SK-N-MC (cell line): Measurements from ENCODE around the gene ARRB2.
"Not testable (repeated sequence)": the region's sequence is repeated elsewhere in the genome, so short reads cannot be mapped to it uniquely, and the experiment has no call there.

Experiments used
- DNase-seq: peaks from one replicate; pipeline ENCODE4 v3.0.0-alpha.2; 2011; ENCODE audit warnings: low read depth, low spot score
- H3K27ac ChIP-seq: fragments of 200-600 bp; sonication (generic); 2 replicates; pipeline ENCODE4 v1.5.1; 2016; ENCODE audit warnings: mixed run types
- H3K36me3 ChIP-seq: fragments of 200-600 bp; sonication (generic); 2 replicates; pipeline ENCODE4 v1.6.1; 2017; ENCODE audit warnings: antibody characterized with exemption, low read length, mixed read lengths; ENCODE audit not compliant: insufficient read depth
- H3K4me3 ChIP-seq: fragments of 200-600 bp; sonication (generic); 2 replicates; pipeline ENCODE4 v1.5.1; 2016
- H3K9ac ChIP-seq: fragments of 200-600 bp; sonication (generic); 2 replicates; pipeline ENCODE4 v1.8.0; 2017; ENCODE audit warnings: mixed run types, mixed read lengths; ENCODE audit not compliant: insufficient read length
- H3K9me3 ChIP-seq: fragments of 200-600 bp; sonication (generic); 2 replicates; pipeline ENCODE4 v1.6.1; 2017; ENCODE audit warnings: low read depth, mild to moderate bottlenecking, antibody characterized with exemption, low read length, moderate library complexity, mixed read lengths
- EZH2 ChIP-seq: fragments of 200-600 bp; sonication (generic); IDR thresholded peaks from one replicate; pipeline ENCODE4 v1.6.1; 2017; ENCODE audit warnings: antibody characterized with exemption
- FOXP2 ChIP-seq: optimal IDR thresholded peaks from 2 replicates; pipeline ENCODE3; 2011; ENCODE audit warnings: mild to moderate bottlenecking, moderate library complexity; ENCODE audit not compliant: insufficient read depth; ENCODE audit errors: extremely low read length, control extremely low read depth
- POLR2AphosphoS5 ChIP-seq: IDR thresholded peaks from 2 replicates; pipeline ENCODE4 v1.6.1; 2012; ENCODE audit warnings: mild to moderate bottlenecking, low read depth, low read length, borderline replicate concordance

Gene ARRB2

GRCh38 chr17:4708436-4708835 is 2.0 kb upstream of the ARRB2 start:
- TF ChIP-seq POLR2AphosphoS5: no peak
- TF ChIP-seq EZH2: no peak
- TF ChIP-seq FOXP2: no peak
- H3K36me3 ChIP-seq: no peaks in the 10 kb centered on the region
- H3K9me3 ChIP-seq: no peaks in the 10 kb centered on the region
- DNase-seq: no peak
- H3K4me3 ChIP-seq: no peak overlapping the region
- no peak overlapping the region for H3K9ac ChIP-seq
- H3K27ac ChIP-seq: no peak overlapping the region

GRCh38 chr17:4710693-4711634 is 532 bp downstream of the ARRB2 start:
- Histone ChIP-seq H3K27ac (0 out of 2 replicates have a peak overlapping the region, but pooled peaks have one; percentile 25), H3K9ac (peak overlapping the region; percentile 84), H3K36me3 (peaks cover 3% of the 10 kb centered on the region; the same call in 1 of the 2 replicates), H3K9me3 (no peaks in the 10 kb centered on the region), H3K4me3 (peak overlapping the region; percentile 91)
- TF ChIP-seq EZH2 (no peak), FOXP2 (no peak)
- DNase-seq: no peak

GRCh38 chr17:4711661-4712181 is 1.3 kb downstream of the ARRB2 start:
- H3K36me3 ChIP-seq: peaks cover 4% of the 10 kb centered on the region; the same call in 1 of the 2 replicates
- no peak overlapping the region for H3K27ac ChIP-seq
- no peak for TF ChIP-seq FOXP2
- no peak for TF ChIP-seq POLR2AphosphoS5
- TF ChIP-seq EZH2: no peak
- no peak for DNase-seq
- peak overlapping the region; percentile 91 for H3K4me3 ChIP-seq
- no peak overlapping the region for H3K9ac ChIP-seq
- no peaks in the 10 kb centered on the region for H3K9me3 ChIP-seq

GRCh38 chr17:4712526-4712925 is 2.1 kb downstream of the ARRB2 start:
- no peak for DNase-seq
- TF ChIP-seq POLR2AphosphoS5 (no peak), EZH2 (no peak), FOXP2 (no peak)
- no peak overlapping the region for H3K27ac ChIP-seq

GRCh38 chr17:4714340-4715062 is 4.1 kb downstream of the ARRB2 start:
- H3K9ac ChIP-seq, H3K27ac ChIP-seq, H3K36me3 ChIP-seq, H3K4me3 ChIP-seq, DNase-seq, H3K9me3 ChIP-seq: not testable (repeated sequence)

More at GRCh38 chr17:4712526-4712925, 2.1 kb downstream of the ARRB2 start:
- peaks cover 4% of the 10 kb centered on the region; the same call in 1 of the 2 replicates for H3K36me3 ChIP-seq
- H3K9ac ChIP-seq: no peak overlapping the region
- no peaks in the 10 kb centered on the region for H3K9me3 ChIP-seq
- no peak overlapping the region for H3K4me3 ChIP-seq

GRCh38 chr17:4715063-4715744 is 4.8 kb downstream of the ARRB2 start:
- no peak for TF ChIP-seq EZH2
- no peak for TF ChIP-seq POLR2AphosphoS5
- TF ChIP-seq FOXP2: no peak
- DNase-seq: no peak
- Histone ChIP-seq H3K9ac (no peak overlapping the region), H3K36me3 (peaks cover 4% of the 10 kb centered on the region; the same call in 1 of the 2 replicates), H3K9me3 (no peaks in the 10 kb centered on the region), H3K27ac (no peak overlapping the region), H3K4me3 (no peak overlapping the region)

- peaks cover 4% of the 10 kb centered on the region; the same call in 1 of the 2 replicates for H3K36me3 ChIP-seq
- H3K9ac ChIP-seq: no peak overlapping the region
- TF ChIP-seq POLR2AphosphoS5 (no peak), FOXP2 (no peak), EZH2 (no peak)
Measured at GRCh38 chr17:4716081-4716480, 5.6 kb downstream of the ARRB2 start.

GRCh38 chr17:4717791-4718190 is 7.4 kb downstream of the ARRB2 start:
- Histone ChIP-seq H3K9ac (no peak overlapping the region), H3K27ac (no peak overlapping the region), H3K9me3 (no peaks in the 10 kb centered on the region), H3K4me3 (no peak overlapping the region), H3K36me3 (peaks cover 4% of the 10 kb centered on the region; the same call in 1 of the 2 replicates)
- TF ChIP-seq EZH2: no peak
- TF ChIP-seq FOXP2: no peak
- no peak for TF ChIP-seq POLR2AphosphoS5
- no peak for DNase-seq

More at GRCh38 chr17:4716081-4716480, 5.6 kb downstream of the ARRB2 start:
- Histone ChIP-seq H3K9me3 (no peaks in the 10 kb centered on the region), H3K4me3 (no peak overlapping the region), H3K27ac (no peak overlapping the region)
- no peak for DNase-seq
